Stimulated activated CD4-positive, alpha-beta T cell treated with anti-CD3 and anti-CD28 coated beads, Interleukin-1b, Interleukin-23, amount 100 ng/mL, for 1 hour (primary cell): ENCODE measurements around the gene CCT8L2.
"Not testable (repeated sequence)": the region's sequence is repeated elsewhere in the genome, so short reads cannot be mapped to it uniquely, and the experiment has no call there.

Experiments
- DNase-seq, 2 donors: peaks; one replicate each; pipeline ENCODE4 v3.0.0-alpha.2; 2020; ENCODE audit warnings: low read depth in 2 of 2

CCT8L2 gene

GRCh38 chr22:16595251-16595650, 2.6 kb upstream of the CCT8L2 start:
- not testable (repeated sequence) for DNase-seq

- no peak for DNase-seq
Observed at GRCh38 chr22:16594026-16594425, 1.4 kb upstream of the CCT8L2 start.

- DNase-seq = not testable (repeated sequence)
Observed at GRCh38 chr22:16592231-16592630, 379 bp downstream of the CCT8L2 start.

- DNase-seq = not testable (repeated sequence)
Observed at GRCh38 chr22:16591136-16591535, 1.5 kb downstream of the CCT8L2 start.

GRCh38 chr22:16586991-16587390, 5.6 kb downstream of the CCT8L2 start:
- no peak for DNase-seq

GRCh38 chr22:16586170-16586569, 6.4 kb downstream of the CCT8L2 start:
- DNase-seq = no peak

GRCh38 chr22:16580872-16581271, 11.7 kb downstream of the CCT8L2 start:
- DNase-seq = not testable (repeated sequence)

- DNase-seq = not testable (repeated sequence)
Observed at GRCh38 chr22:16569240-16569834, 23.3 kb downstream of the CCT8L2 start.

GRCh38 chr22:16568425-16568758, 24.2 kb downstream of the CCT8L2 start:
- no peak for DNase-seq

GRCh38 chr22:16567617-16568424, 24.8 kb downstream of the CCT8L2 start:
- DNase-seq = not testable (repeated sequence)

- not testable (repeated sequence) for DNase-seq
Observed at GRCh38 chr22:16566421-16567151, 26.0 kb downstream of the CCT8L2 start.

GRCh38 chr22:16565585-16566420, 26.8 kb downstream of the CCT8L2 start:
- not testable (repeated sequence) for DNase-seq

- DNase-seq = not testable (repeated sequence)
Observed at GRCh38 chr22:16564837-16565584, 27.6 kb downstream of the CCT8L2 start.

GRCh38 chr22:16563555-16564520, 28.8 kb downstream of the CCT8L2 start:
- no peak for DNase-seq

- no peak for DNase-seq
Observed at GRCh38 chr22:16562711-16563554, 29.7 kb downstream of the CCT8L2 start.

GRCh38 chr22:16561093-16561658, 31.4 kb downstream of the CCT8L2 start:
- not testable (repeated sequence) for DNase-seq

- not testable (repeated sequence) for DNase-seq
Observed at GRCh38 chr22:16560651-16561050, 32.0 kb downstream of the CCT8L2 start.

GRCh38 chr22:16559996-16560395, 32.6 kb downstream of the CCT8L2 start:
- not testable (repeated sequence) for DNase-seq
